RWPE2 (cell line): Measurements from ENCODE around the gene SLC39A11.

Experiments used
- ATAC-seq: fragments of 200-7000 bp; cut with Tn5 transposase; 3 replicates; pipeline ENCODE4 v1.9.1; 2021; ENCODE audit warnings: low read depth
- DNase-seq: peaks from one replicate; pipeline ENCODE4 v3.0.0-alpha.2; 2020; ENCODE audit warnings: low spot score
- H3K27ac ChIP-seq: fragments of 450-650 bp; 2 replicates; pipeline ENCODE4 v1.5.1; 2017; ENCODE audit warnings: mild to moderate bottlenecking; ENCODE audit not compliant: poor library complexity, severe bottlenecking
- H3K27me3 ChIP-seq: fragments of 250-450 bp; sonication (Bioruptor Pico); 2 replicates; pipeline ENCODE4 v1.5.1; 2021; ENCODE audit warnings: mild to moderate bottlenecking, moderate library complexity; ENCODE audit not compliant: insufficient read depth, poor library complexity, severe bottlenecking
- H3K36me3 ChIP-seq: fragments of 250-450 bp; sonication (Bioruptor Pico); 2 replicates; pipeline ENCODE4 v1.5.1; 2020; ENCODE audit warnings: low read depth, mild to moderate bottlenecking, moderate library complexity
- H3K4me1 ChIP-seq: fragments of 250-450 bp; sonication (Bioruptor Pico); 2 replicates; pipeline ENCODE4 v1.5.1; 2021; ENCODE audit warnings: mild to moderate bottlenecking, moderate library complexity; ENCODE audit not compliant: insufficient read depth, poor library complexity, severe bottlenecking
- H3K4me3 ChIP-seq: fragments of 250-450 bp; sonication (Bioruptor Pico); 2 replicates; pipeline ENCODE4 v1.5.1; 2021; ENCODE audit warnings: mild to moderate bottlenecking, moderate library complexity; ENCODE audit not compliant: severe bottlenecking
- H3K9me3 ChIP-seq: fragments of 250-450 bp; sonication (Bioruptor Pico); 2 replicates; pipeline ENCODE4 v1.5.1; 2021; ENCODE audit warnings: mild to moderate bottlenecking, moderate library complexity; ENCODE audit not compliant: severe bottlenecking
- CTCF ChIP-seq: fragments of 450-650 bp; IDR thresholded peaks from one replicate; pipeline ENCODE4 v1.5.1; 2017; ENCODE audit warnings: mild to moderate bottlenecking, moderate library complexity; ENCODE audit not compliant: poor library complexity, severe bottlenecking

SLC39A11 gene

GRCh38 chr17:73022694-73023093 lies 69.8 kb downstream of the SLC39A11 start:
- no peak for DNase-seq
- Histone ChIP-seq H3K4me3 (no peak overlapping the region), H3K4me1 (no peaks in the 10 kb centered on the region), H3K36me3 (no peaks in the 10 kb centered on the region), H3K27ac (no peak overlapping the region), H3K9me3 (no peaks in the 10 kb centered on the region), H3K27me3 (no peaks in the 10 kb centered on the region)
- TF ChIP-seq CTCF, result no peak
- no peak for ATAC-seq

- no peak for ATAC-seq
- no peaks in the 10 kb centered on the region for H3K27me3 ChIP-seq
- no peak overlapping the region for H3K4me3 ChIP-seq
- no peaks in the 10 kb centered on the region for H3K4me1 ChIP-seq
- H3K27ac ChIP-seq, result no peak overlapping the region
- no peaks in the 10 kb centered on the region for H3K36me3 ChIP-seq
- no peak for TF ChIP-seq CTCF
- no peaks in the 10 kb centered on the region for H3K9me3 ChIP-seq
- no peak for DNase-seq
These were observed 70.7 kb downstream of the SLC39A11 start for GRCh38 chr17:73021771-73022170.

GRCh38 chr17:73020110-73020509 lies 72.4 kb downstream of the SLC39A11 start:
- Histone ChIP-seq H3K27me3 (no peaks in the 10 kb centered on the region), H3K9me3 (no peaks in the 10 kb centered on the region), H3K4me1 (no peaks in the 10 kb centered on the region), H3K36me3 (no peaks in the 10 kb centered on the region), H3K4me3 (no peak overlapping the region), H3K27ac (no peak overlapping the region)
- TF ChIP-seq CTCF, result no peak
- ATAC-seq (no peak), DNase-seq (no peak)

- no peak for TF ChIP-seq CTCF
- no peaks in the 10 kb centered on the region for H3K36me3 ChIP-seq
- ATAC-seq, result no peak
These were observed 73.9 kb downstream of the SLC39A11 start for GRCh38 chr17:73018599-73018998.

GRCh38 chr17:73017658-73018057 lies 74.8 kb downstream of the SLC39A11 start:
- Histone ChIP-seq H3K27me3 (no peaks in the 10 kb centered on the region), H3K4me3 (no peak overlapping the region), H3K27ac (no peak overlapping the region), H3K9me3 (no peaks in the 10 kb centered on the region), H3K4me1 (no peaks in the 10 kb centered on the region), H3K36me3 (no peaks in the 10 kb centered on the region)
- DNase-seq (no peak), ATAC-seq (peak; percentile 27; the same call in 1 of the 3 replicates)
- TF ChIP-seq CTCF, result no peak

More at GRCh38 chr17:73018599-73018998, 73.9 kb downstream of the SLC39A11 start:
- no peaks in the 10 kb centered on the region for H3K27me3 ChIP-seq
- no peak overlapping the region for H3K27ac ChIP-seq
- H3K4me1 ChIP-seq, result no peaks in the 10 kb centered on the region
- H3K4me3 ChIP-seq, result no peak overlapping the region
- no peaks in the 10 kb centered on the region for H3K9me3 ChIP-seq
- no peak for DNase-seq
